ENCODE measurements around the gene SUSD3.

GRCh38 chr9:93089024-93089423 lies 30.5 kb downstream of the SUSD3 start:
- no peak for TF ChIP-seq CTCF (IDR thresholded peaks at IDR 0.05)
- TF ChIP-seq POLR2A (IDR thresholded peaks at IDR 0.05): no peak
